22Rv1 (cell line): ENCODE data around the gene FZD7.

Experiments used
- CTCF ChIP-seq: fragments of 450-650 bp; IDR thresholded peaks from 2 replicates; pipeline ENCODE4 v1.5.1; 2017; ENCODE audit warnings: mild to moderate bottlenecking
- ZFX ChIP-seq: fragments of 450-650 bp; IDR thresholded peaks from 2 replicates; pipeline ENCODE4 v1.6.1; 2017; ENCODE audit warnings: antibody characterized with exemption, borderline replicate concordance

DNA sequence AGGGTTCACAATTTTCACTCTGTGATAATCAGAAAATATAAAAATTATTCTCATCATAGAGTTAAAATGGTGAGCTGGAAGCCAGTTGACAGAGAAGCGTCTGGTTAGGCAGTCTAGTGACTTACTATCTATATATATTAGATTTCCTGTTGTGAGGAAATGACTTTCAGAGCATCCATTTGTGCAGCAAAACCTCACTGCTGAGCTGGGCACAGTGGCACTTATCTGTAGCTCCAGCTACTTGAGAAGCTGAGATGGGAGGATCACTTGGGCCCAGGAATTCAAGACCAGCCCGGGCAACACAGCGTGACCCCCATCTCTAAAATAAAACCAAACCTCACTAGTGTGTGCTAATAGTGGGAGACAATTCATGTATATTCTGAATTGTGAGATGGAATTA lies 32.2 kb downstream of the FZD7 start:
- TF ChIP-seq CTCF (no peak), ZFX (no peak)
